HT-29 (cell line): Measurements from ENCODE around the gene CELSR2. TPM values are rescaled to one million over a fixed set of nuclear protein-coding genes. Genes with fewer than 3 reads are reported as not detected.
A peak's percentile ranks its signal among the peaks of the same experiment; 100 is the strongest.
"Not testable (repeated sequence)": the region's sequence is repeated elsewhere in the genome, so short reads cannot be mapped to it uniquely, and the experiment has no call there.

Experiments
- DNase-seq: peaks from one replicate; pipeline ENCODE4 v3.0.0-alpha.2; 2015; ENCODE audit warnings: low spot score
- total RNA-seq: library from RNA; depleted of rRNA; stranded (reverse); fragments of >200 nt; shearing (Covaris generic); gene quantifications from 2 replicates; pipeline ENCODE4 v1.2.3, GENCODE V29; 2014

CELSR2 gene
- total RNA-seq, 1 experiment from 2014 or later: 1.4 TPM

DNA sequence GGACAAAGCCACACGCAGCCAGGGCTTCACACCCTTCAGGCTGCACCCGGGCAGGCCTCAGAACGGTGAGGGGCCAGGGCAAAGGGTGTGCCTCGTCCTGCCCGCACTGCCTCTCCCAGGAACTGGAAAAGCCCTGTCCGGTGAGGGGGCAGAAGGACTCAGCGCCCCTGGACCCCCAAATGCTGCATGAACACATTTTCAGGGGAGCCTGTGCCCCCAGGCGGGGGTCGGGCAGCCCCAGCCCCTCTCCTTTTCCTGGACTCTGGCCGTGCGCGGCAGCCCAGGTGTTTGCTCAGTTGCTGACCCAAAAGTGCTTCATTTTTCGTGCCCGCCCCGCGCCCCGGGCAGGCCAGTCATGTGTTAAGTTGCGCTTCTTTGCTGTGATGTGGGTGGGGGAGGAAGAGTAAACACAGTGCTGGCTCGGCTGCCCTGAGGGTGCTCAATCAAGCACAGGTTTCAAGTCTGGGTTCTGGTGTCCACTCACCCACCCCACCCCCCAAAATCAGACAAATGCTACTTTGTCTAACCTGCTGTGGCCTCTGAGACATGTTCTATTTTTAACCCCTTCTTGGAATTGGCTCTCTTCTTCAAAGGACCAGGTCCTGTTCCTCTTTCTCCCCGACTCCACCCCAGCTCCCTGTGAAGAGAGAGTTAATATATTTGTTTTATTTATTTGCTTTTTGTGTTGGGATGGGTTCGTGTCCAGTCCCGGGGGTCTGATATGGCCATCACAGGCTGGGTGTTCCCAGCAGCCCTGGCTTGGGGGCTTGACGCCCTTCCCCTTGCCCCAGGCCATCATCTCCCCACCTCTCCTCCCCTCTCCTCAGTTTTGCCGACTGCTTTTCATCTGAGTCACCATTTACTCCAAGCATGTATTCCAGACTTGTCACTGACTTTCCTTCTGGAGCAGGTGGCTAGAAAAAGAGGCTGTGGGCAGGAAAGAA lies 25.5 kb downstream of the CELSR2 start:
- peak; percentile 68 for DNase-seq

DNA sequence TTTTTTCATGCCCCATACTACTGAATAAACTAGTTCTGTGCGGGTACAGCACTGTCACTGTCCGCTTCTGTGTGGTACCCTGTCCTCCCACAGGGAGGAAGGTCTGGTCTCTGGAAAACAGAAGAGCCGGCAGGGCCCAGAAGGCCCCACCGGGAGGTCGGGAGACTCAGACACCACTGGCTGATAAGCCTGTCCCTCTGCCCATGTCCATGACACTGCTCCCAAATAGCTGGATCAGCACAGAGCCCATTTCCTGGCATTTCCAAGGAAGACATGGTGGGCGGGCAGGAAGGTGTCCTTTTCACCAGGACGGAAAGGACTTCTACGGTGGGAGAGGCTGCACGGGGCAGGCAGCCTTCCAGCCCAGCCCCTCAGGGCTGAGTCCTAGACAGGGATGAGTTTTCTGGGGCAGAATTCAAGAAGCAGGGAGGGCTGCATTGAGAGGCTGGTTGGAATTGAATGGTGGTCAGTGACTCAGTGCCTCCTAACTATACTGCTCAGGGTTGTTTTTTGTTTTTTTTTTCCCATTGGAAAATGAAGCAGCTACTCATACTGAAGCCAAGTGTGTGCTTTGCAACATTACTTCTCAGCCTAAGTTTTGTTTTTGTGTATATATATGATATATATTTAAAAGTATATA lies 26.5 kb downstream of the CELSR2 start:
- no peak for DNase-seq

DNA sequence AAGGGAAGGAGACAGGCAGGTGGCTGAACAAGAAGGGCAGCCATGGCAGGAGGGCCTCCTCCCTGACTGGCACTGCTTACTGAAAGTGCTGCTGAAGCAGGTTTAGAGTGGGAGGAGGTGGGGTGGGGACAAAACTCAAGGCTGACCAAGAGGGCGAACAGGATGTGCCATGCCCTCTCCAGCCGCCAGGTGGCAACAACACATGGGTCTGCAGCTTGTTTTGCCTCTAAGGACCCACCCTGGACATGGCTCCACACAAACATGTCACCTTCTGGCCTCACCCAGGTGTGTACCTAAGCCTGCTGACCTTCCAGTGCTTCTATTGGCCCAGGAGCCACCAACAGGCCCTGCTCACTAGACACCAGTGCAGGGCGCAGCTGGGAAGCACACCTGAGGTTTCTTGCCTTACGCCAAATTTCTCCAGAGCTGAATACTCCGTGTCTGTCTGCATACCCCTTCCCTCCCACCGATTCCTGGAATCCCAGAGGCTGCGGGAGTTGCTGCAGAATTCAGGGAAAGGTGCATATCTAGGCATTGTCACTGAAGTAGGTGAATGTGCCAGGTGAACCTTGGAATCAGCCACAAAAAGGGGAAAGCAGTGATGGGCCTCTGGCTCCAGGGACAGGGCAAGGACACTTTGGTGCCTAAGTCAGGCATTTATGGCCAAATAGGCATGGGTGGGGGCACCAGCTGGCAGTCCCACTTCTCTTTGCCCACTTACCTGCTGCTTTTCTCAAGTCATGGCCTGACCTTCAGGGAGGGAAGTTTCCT lies 28.3 kb downstream of the CELSR2 start:
- DNase-seq: peak; percentile 95

DNA sequence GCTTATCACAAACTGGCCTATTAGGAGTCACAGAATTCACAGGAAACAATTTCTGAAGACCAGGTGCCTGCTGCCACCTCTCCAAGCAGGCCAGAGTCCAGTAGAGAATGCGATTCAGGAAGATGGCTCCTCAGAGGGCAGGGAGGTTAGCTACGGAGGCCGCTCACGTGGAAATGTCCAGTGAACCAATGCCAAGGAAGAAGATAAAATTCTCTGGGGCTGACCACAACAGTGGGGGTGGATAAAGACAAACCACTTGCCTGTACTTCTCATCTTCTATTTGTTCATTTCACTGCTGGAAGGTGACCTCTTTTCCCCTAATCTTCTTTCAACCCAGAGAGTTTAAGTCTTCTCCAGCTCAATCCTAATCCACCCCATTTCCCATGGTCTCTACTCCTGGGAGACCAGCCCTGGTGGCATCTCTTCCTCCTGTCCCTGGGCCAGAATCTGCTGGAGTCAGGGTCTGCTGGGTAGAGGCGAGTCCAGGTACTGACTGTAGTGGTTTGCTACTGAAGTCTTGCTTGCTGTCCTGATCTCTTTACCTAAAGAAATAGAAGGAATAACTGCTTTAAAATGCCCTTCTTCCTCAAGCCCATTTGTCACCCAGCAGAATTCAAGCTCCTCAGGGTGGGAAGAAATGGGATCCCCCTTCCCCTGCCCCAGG lies 30.4 kb downstream of the CELSR2 start:
- DNase-seq: no peak

DNA sequence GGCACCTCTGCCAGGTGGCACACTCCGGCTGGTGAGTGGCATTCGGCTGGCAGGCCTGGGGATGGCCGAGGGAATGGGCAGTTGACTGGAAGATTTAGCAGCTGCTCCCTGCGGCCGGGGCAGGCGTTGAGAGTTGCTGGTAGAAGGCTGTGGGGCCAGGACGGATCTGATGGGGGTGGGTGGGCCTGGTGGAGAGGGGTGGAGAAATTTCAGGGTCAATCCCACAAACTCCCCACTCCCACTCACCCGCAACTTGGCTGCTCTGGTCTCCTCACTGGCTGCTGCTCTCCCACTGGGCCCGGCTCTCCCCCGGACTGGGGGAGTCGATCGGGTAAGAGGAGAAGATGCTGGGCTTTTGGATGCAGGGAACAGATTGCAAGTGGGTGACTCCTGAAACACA lies 31.5 kb downstream of the CELSR2 start:
- DNase-seq: no peak

DNA sequence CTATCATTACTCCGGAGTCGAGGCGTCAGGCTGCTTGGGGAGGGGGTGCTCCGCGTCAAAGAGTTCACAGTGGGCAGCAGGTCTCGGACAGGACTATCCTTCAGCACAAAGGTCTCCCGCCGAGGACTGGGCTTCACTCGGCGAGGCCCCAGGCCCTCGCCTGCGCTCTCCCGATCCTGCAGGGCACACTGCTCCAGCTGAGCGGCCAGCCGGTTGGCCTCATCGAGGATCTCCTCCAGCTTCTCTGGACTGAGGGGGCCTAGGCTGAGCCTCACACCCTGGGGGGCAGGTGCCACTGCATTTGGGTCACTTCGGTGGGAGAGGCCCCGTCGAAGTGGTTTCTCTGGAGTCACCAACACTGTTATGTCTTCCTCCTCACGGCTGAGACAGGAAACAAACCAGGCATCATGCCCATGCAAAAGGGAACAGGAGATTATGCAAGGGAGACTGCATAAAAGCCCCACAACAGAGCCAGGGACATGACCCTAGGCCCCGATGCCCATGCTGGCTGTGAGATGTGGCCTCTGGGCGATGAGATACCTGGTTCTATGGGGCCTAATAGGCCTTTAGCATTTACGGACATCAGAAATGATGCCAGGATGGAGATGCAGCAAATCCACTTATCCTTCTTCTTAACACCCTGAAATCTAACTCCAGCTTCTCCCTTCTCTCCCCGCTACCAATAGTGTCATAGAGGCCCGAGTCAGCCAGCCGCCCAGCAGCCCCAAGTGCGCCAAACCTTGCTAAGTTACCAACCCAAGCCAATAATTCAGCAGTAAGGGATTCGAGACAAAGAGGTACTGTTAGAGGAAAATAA lies 32.5 kb downstream of the CELSR2 start:
- no peak for DNase-seq

DNA sequence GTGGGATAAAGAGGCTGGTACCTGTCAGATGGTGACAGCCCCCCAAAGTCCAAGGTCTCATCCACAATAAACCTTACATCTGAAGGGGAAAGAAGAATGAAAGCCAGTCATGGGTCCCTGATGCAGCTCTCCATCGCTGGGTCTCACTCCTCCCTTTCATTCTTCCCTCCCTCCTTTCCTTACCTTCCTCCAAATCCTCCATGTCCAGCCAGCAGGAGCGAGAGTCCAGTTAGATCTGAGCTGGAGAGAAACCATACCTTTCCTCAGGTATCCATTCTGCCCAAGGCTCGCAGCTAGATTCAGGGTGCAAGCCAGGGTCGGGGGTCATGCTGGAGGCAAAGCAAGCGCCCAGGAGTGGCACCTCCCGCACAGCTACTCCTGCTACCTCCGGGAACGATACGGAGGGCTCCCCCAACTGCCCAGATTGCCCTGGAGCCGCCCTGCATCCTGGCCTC lies 33.2 kb downstream of the CELSR2 start:
- peak; percentile 24 for DNase-seq

DNA sequence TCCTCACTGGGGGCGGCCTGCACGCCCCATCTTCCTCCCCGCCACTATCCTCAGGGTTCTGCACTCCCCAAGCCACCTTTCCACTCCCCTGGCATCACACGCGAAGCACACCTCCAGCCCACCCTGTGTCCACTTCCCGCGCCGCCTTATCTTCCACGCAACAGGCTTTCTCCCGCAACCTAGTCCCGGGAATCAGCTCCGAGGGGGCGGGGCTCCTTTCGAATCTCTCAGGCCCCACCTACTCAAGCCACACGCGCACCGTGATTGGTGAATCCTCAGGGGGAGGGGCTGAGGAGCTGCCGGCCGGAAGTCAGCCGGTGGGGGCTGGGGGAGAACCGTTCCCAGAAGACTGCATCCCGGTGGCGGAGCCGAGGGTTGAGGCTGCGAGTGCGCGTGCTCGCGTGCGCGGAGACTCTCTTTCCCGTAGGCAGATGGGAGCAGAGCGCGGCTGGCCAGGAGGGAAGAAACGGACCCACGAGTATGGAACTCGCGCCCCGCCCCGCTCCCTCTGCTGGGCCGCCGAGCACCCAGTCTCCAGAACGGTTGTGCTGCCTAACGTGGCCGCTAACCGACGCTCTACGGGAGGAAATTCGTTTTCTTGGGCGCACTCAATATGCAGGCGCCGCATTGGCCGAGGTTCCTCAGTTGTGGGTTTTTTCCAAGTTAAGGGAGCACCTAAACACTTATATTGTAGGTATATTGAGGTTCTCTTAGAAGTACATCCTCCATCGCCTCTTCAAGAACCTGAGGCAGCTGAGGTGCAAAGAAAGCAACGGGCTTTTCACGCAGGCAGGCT lies 33.8 kb downstream of the CELSR2 start, which contains the start of gene PSRC1:
Gene PSRC1, minus strand, starts transcription at position 194 of the 796 bp plus-strand sequence.
- peak; percentile 96 for DNase-seq

DNA sequence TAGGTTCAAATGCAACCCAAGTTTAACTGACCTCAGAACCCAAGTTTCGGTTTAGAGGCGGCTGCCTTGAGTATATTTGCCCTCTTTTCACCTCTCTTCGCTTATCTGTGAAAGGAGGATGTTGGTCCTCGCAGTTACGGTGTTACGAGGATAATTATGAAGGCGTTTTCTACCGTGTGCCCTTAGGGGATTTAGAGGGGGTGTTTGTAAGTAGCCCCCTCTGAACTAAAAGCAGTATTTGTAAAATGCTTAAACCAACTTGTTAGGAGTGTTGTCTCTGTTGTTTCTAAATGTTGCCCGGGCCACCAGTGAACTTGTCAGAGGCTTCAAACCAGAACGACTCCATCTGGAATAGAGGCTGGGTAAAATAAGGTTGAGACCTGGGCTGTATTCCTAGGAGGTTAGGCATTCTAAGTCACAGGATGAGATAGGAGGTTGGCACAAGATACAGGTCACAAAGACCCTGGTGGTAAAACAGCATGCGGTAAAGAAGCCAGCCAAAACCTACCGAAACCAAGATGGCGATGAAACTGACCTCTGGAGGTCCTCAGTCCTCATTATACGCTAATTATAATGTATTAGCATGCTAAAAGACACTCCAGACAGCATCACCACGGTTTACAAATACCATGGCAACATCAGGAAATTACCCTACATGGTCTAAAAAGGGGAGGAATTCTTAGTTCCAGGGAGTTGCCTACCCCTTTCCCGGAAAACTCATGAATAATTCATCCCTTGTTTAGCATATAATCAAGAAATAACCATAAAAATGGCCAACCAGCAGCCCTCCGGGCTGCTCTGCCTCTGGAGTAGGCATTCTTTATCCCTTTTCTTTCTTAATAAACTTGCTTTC lies 34.6 kb downstream of the CELSR2 start:
- no peak for DNase-seq

DNA sequence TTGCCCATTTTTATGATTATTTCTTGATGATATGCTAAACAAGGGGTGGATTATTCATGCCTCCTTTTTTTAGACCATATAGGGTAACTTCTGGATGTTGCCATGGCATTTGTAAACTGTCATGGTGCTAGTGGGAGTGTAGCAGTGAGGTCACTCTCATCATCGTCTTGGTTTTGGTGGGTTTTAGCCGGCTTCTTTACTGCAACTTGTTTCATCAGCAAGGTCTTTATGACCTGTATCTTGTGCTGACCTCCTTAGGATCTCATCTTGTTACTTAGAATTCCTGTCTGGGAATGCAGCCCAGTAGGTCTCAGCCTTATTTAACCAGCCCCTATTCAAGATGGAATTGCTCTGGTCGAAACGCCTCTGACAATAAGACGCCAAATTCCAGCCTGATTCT lies 37.4 kb downstream of the CELSR2 start:
- not testable (repeated sequence) for DNase-seq

DNA sequence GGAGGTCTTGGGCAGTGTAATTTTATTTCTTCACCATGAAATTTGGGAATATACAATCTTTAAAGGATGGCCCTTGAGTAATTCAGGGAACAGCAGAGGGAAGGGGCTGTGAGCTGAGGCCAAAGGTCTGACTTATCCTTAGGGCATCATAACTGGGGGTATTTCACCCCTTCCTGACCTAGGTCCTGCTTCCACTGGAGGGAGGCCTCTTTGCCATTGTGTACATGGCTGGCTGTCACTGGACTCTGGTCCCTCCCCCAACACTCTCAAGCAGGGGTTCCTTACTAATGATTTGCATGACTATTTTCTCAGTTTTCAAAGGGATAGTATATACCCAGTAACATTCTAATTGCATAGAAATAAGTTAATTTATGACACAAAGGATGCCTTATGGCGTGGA lies 40.8 kb downstream of the CELSR2 start:
- DNase-seq: no peak

DNA sequence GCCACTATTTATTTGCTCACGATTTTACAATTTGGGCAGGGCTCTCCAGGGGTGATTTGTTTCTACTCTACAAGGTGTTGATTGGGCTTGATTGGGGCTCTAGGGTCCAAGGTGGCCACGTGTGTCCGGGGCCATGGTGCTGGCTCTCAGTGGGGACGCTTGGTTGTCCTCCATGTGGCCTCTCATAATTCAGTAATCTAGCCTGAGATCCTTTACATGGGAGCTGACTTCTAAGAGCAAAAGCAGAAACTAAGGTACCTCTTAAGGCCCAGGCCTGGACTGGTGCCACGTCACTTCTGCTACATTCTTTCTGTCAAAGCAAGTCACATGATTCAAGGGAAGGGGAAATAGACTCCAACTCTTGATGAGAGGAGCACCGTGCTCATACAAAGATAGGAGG lies 41.7 kb downstream of the CELSR2 start:
- DNase-seq: no peak

DNA sequence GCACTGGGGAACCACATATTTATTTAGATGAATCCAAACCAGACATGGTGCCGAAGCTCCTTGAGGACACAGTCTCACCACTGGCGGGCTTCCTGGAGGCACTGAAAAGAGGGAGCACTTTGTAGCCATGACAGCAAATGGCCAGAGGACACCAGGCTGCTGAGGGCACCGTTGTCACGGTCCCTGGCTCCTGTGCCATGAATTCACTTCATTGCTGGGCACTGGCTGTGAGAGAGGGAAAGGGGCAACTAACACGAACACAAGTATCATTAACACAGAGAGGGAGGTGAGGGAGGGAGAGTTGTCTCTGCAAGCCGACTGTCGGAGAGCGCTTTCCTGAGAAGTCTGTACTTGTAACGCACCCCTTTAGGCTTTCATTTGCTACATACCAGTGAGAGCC lies 43.0 kb downstream of the CELSR2 start:
- no peak for DNase-seq

DNA sequence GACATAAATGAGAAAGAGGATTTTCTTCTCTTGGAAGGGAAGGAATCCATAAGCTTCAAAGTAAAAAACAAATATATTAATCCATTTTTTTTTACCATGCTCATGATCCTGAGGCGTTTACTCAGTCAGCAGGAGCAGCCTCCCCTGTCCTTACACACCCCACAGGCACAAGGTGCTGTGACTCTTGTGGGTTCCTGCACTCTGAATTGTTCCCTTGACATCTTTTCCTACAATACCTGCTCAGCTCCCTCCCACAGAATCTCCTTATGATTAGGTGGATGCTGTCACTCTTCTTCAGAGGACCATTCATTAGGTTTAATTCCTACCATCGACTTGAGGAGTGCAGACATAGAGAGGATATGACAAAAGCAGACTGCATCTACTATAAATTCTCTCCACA lies 43.7 kb downstream of the CELSR2 start:
- DNase-seq: no peak

DNA sequence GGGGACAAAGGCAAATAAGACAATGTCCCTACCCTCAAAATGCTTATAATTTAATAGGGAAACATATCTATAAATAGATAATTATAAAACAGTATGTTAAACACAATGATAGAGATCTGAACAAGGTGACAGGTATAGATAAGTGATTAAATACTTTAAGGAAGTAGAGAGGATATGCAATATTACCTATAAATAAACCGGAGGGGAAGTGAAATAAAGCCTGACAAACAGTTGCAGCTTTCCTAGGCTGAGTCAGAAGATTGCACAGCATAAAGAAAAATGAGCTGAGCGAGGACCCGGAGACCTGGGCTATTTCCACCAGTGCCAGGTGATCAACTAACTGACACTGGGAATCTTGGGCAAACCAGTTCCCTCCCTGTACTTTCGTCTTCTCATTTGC lies 45.1 kb downstream of the CELSR2 start:
- DNase-seq: no peak

DNA sequence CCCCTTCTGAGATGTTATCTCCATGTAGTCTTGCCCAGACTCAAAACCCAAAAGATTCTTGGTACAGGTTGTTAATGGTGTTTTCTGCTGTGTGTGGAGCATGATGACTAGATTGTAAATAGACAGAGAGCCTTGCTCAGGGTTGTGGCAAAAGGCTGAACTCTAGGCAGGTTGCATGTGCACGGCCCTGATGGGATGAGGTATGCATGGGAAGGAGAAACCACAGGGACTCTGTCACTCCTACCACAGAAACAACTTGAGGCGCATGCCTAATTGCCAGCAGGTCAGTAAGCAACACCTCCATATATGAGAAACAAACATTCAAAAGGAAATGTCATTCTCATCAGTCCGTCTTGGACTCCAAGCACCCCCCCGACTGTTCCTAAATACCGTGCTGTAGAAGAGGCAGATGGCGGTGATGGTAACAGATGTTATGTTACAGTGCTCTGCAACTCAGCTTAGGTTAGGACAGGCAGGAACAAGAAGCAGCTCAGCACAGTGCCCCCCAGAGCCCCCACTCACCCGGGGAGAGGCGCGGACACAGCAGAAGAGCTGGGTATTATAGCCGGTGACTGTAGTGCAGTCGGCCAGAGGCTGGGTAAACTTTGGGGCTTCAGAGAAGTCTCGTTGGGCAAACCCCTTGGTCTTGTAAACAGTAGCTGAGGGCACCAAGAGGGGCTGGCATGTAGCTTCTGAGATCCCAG lies 46.5 kb downstream of the CELSR2 start:
- no peak for DNase-seq

DNA sequence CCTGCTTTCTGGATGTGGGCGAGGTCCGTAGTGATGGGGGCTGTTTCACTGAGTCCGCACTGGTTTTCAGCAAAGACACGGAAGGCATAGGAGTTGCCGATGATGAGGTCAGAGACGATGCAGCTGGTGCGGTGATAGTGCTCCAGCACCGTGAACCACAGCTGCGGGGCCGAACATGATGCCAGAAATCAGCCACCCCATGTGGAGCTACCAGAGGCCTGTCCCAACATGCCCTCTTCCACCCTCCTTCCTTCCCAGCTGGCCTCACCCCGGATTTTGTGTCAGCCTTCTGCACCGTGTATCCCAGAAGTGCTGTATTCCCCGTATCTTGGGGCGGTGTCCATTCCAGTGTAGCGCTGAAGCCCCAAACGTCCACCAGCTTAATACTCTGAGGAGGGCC lies 47.4 kb downstream of the CELSR2 start:
- no peak for DNase-seq
